ENCODE data around the gene CCDC24. TPM values are rescaled to one million over a fixed set of nuclear protein-coding genes. Genes with fewer than 3 reads are reported as not detected.

CCDC24 gene
- total and polyA plus RNA-seq, 9 of the 15 experiments (the other 6 are each of a cell fraction or from before 2014, with no cell fraction given): 0.31 to 4.5 (median 1.5) TPM

DNA sequence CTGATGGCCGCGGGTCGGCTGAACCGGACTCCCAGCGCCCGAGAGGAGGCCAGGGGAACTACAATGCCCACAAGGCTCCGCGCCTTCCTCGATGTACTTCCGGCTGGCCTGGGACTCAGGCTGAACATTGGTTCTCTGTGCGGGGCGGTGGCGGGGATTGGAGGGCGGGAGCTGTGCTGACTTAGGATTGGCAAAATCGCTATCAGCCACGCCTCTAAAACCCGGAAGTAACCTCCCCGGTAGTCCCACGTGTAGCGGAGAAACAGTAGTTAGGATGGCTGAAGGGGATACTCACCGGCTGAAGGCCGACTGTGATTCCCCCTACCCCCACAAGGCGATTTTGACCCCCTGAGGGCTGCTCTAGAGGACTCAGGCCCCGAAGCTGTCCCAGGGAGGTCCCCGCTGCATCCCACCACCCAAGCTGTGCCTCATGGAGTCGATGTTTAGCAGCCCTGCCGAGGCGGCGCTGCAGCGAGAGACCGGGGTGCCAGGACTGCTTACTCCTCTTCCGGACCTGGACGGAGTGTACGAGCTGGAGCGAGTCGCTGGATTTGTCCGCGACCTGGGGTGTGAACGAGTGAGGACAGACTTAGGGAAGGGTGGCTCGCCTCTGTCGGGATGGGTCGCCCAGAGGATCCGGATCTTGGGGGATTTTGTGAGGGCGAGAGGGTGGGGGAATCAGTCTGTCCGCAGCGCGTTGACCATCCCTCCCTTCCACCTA, 21.5 kb upstream of the CCDC24 start, which contains the start of gene DPH2 (continued):
- TF ChIP-seq, protein P1, sequence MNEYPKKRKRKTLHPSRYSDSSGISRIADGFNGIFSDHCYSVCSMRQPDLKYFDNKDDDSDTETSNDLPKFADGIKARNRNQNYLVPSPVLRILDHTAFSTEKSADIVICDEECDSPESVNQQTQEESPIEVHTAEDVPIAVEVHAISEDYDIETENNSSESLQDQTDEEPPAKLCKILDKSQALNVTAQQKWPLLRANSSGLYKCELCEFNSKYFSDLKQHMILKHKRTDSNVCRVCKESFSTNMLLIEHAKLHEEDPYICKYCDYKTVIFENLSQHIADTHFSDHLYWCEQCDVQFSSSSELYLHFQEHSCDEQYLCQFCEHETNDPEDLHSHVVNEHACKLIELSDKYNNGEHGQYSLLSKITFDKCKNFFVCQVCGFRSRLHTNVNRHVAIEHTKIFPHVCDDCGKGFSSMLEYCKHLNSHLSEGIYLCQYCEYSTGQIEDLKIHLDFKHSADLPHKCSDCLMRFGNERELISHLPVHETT (CRISPR knock-in tag; conservative IDR thresholded peaks at IDR 0.05 in 1 of 2, IDR thresholded peaks at IDR 0.05 in 1 of 2): peak in 1 of 2 experiments; percentile 47; a peak in 1 of 4 replicates
- TF ChIP-seq DACH1 (IDR thresholded peaks at IDR 0.05; ENCODE audit: partially characterized antibody): no peak
- TF ChIP-seq ZBTB17 (CRISPR knock-in tag; IDR thresholded peaks at IDR 0.05): 0 out of 2 replicates have a peak, but pooled peaks have one; percentile 55
- TF ChIP-seq SIN3B (IDR thresholded peaks at IDR 0.05; ENCODE audit: low read depth): peak; percentile 88
- peak; percentile 92 for TF ChIP-seq ASH1L (IDR thresholded peaks at IDR 0.05; ENCODE audit: borderline replicate concordance, low read depth, partially characterized antibody)
- no peak for TF ChIP-seq NR4A1 (CRISPR knock-in tag; IDR thresholded peaks at IDR 0.05)
- no peak for TF ChIP-seq NR4A1 (tag; IDR thresholded peaks at IDR 0.05)
- TF ChIP-seq, protein P2, sequence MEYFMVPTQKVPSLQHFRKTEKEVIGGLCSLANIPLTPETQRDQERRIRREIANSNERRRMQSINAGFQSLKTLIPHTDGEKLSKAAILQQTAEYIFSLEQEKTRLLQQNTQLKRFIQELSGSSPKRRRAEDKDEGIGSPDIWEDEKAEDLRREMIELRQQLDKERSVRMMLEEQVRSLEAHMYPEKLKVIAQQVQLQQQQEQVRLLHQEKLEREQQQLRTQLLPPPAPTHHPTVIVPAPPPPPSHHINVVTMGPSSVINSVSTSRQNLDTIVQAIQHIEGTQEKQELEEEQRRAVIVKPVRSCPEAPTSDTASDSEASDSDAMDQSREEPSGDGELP (CRISPR knock-in tag; IDR thresholded peaks at IDR 0.05; ENCODE audit: borderline replicate concordance): peak; percentile 60
- TF ChIP-seq POLR2G (IDR thresholded peaks at IDR 0.05; ENCODE audit: low read depth, low read length): peak; percentile 72; the same call in 1 of the 2 replicates
- no peak for TF ChIP-seq JUNB (CRISPR knock-in tag; conservative IDR thresholded peaks at IDR 0.05)
- TF ChIP-seq ARID2 (IDR thresholded peaks at IDR 0.05): no peak
- peak; percentile 60 for TF ChIP-seq ATF7 (IDR thresholded peaks at IDR 0.05)
- TF ChIP-seq CEBPG (CRISPR knock-in tag; IDR thresholded peaks at IDR 0.05): no peak
- no peak for TF ChIP-seq CEBPG (tag; conservative IDR thresholded peaks at IDR 0.05 in 1 of 2, IDR thresholded peaks at IDR 0.05 in 1 of 2)
- TF ChIP-seq MEIS2 (IDR thresholded peaks at IDR 0.05; ENCODE audit: partially characterized antibody): no peak
- no peak for TF ChIP-seq ZNF551 (CRISPR knock-in tag; IDR thresholded peaks at IDR 0.05)
- TF ChIP-seq ZNF699 (CRISPR knock-in tag; IDR thresholded peaks at IDR 0.05; ENCODE audit: insufficient replicate concordance): no peak
- TF ChIP-seq KLF10 (CRISPR knock-in tag; IDR thresholded peaks at IDR 0.05): no peak
- no peak for TF ChIP-seq MTA1 (IDR thresholded peaks at IDR 0.05; ENCODE audit: borderline replicate concordance)
- TF ChIP-seq, protein P3, sequence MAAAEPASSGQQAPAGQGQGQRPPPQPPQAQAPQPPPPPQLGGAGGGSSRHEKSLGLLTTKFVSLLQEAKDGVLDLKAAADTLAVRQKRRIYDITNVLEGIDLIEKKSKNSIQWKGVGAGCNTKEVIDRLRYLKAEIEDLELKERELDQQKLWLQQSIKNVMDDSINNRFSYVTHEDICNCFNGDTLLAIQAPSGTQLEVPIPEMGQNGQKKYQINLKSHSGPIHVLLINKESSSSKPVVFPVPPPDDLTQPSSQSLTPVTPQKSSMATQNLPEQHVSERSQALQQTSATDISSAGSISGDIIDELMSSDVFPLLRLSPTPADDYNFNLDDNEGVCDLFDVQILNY (CRISPR knock-in tag; IDR thresholded peaks at IDR 0.05): 0 out of 2 replicates have a peak, but pooled peaks have one; percentile 52
- TF ChIP-seq ZNF165 (CRISPR knock-in tag; IDR thresholded peaks at IDR 0.05; ENCODE audit: borderline replicate concordance): 0 out of 2 replicates have a peak, but pooled peaks have one; percentile 56
- TF ChIP-seq NBN (IDR thresholded peaks at IDR 0.05; ENCODE audit: low read depth): no peak
- peak; percentile 39; the same call in 1 of the 2 replicates for TF ChIP-seq RAD51 (IDR thresholded peaks at IDR 0.05; ENCODE audit: borderline replicate concordance, low read depth)
- TF ChIP-seq BRD4 (IDR thresholded peaks at IDR 0.05): no peak
- TF ChIP-seq LCOR (CRISPR knock-in tag; IDR thresholded peaks at IDR 0.05): no peak
